Breast epithelium (tissue), 3 donors: ENCODE results near the gene TNFRSF8.

Experiments used
- POLR2A ChIP-seq: fragments of 450-650 bp; IDR thresholded peaks from one replicate; pipeline ENCODE4 v1.6.1; 2016; ENCODE audit warnings: antibody characterized with exemption, mild to moderate bottlenecking, moderate library complexity
- POLR2AphosphoS5 ChIP-seq, 3 donors: sonication (generic); formaldehyde crosslinking; IDR thresholded peaks; one replicate each; pipeline ENCODE4 v1.6.1; 2017; ENCODE audit warnings: antibody characterized with exemption in 3 of 3
- TF ChIP-seq, protein P1 (sequence below), 3 donors: fragments of 450-650 bp; IDR thresholded peaks; one replicate each; pipeline ENCODE4 v1.5.1; 2016 to 2017; ENCODE audit warnings: antibody characterized with exemption in 3 of 3, mild to moderate bottlenecking in 3 of 3, moderate library complexity in 3 of 3

GRCh38 chr1:12052008-12052573, 11.0 kb upstream of the TNFRSF8 start:
- TF ChIP-seq, protein P1, sequence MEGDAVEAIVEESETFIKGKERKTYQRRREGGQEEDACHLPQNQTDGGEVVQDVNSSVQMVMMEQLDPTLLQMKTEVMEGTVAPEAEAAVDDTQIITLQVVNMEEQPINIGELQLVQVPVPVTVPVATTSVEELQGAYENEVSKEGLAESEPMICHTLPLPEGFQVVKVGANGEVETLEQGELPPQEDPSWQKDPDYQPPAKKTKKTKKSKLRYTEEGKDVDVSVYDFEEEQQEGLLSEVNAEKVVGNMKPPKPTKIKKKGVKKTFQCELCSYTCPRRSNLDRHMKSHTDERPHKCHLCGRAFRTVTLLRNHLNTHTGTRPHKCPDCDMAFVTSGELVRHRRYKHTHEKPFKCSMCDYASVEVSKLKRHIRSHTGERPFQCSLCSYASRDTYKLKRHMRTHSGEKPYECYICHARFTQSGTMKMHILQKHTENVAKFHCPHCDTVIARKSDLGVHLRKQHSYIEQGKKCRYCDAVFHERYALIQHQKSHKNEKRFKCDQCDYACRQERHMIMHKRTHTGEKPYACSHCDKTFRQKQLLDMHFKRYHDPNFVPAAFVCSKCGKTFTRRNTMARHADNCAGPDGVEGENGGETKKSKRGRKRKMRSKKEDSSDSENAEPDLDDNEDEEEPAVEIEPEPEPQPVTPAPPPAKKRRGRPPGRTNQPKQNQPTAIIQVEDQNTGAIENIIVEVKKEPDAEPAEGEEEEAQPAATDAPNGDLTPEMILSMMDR (IDR thresholded peaks at IDR 0.05) = no peak
- TF ChIP-seq POLR2A (no peak), POLR2AphosphoS5 (IDR thresholded peaks at IDR 0.05) (no peak)
